Spleen (tissue), 7 donors: ENCODE measurements around the gene TACR2.

Experiments used
- POLR2A ChIP-seq, 3 donors: fragments of 450-650 bp; IDR thresholded peaks; one replicate each; pipeline ENCODE4 v1.5.1; 2017; ENCODE audit warnings: antibody characterized with exemption in 3 of 3, mild to moderate bottlenecking in 1 of 3
- POLR2AphosphoS5 ChIP-seq, 3 donors: sonication (generic); formaldehyde crosslinking; IDR thresholded peaks; one replicate each; pipeline ENCODE4 v1.5.1; 2017; ENCODE audit warnings: antibody characterized with exemption in 3 of 3
- TF ChIP-seq, protein P1 (sequence below), 11 experiments: fragments of 200-600 bp in 7 of 11; fragments of 450-650 bp in 4 of 11; sonication (generic) in 4 of 11; IDR thresholded peaks in 8 of 11; conservative IDR thresholded peaks in 3 of 11; 1 replicate in 7 of 11; 2 replicates in 4 of 11; pipeline versions ENCODE4 v1.4.0 to v1.8.0; 2016 to 2021; ENCODE audit warnings: antibody characterized with exemption in 11 of 11, inconsistent platforms in 4 of 11, mild to moderate bottlenecking in 1 of 11
- donor health status: DM: no; HTN: no; CAD: no; lungs with moderate emphysema.
- donor health status: DM: no; HTN: no; CAD: no.
- donor health status: DM: no; HTN: no; CAD: no.

DNA sequence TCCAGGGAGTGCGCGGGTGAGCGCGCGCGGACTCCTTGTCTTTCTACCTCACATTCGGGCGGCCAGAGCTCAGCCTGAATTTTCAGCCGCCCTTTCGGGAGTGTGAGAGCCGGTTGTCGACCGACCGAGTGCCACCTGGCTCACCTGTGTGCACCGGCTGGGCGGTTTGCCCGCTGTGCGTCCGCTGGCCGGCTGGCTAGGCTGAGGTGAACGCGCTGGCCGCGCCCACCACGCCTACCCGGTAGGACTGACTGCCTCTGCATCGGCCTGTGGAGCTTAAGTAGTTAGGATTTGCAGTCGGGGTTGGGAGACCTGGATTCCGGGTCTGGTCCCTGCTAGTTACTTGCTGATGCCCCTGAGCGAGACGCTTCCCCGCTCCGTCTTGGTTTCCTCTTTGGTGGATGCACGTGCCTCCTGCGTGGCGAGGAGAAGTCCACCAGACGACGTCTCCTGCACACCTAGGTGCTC lies 35.1 kb upstream of the TACR2 start:
- TF ChIP-seq, protein P1, sequence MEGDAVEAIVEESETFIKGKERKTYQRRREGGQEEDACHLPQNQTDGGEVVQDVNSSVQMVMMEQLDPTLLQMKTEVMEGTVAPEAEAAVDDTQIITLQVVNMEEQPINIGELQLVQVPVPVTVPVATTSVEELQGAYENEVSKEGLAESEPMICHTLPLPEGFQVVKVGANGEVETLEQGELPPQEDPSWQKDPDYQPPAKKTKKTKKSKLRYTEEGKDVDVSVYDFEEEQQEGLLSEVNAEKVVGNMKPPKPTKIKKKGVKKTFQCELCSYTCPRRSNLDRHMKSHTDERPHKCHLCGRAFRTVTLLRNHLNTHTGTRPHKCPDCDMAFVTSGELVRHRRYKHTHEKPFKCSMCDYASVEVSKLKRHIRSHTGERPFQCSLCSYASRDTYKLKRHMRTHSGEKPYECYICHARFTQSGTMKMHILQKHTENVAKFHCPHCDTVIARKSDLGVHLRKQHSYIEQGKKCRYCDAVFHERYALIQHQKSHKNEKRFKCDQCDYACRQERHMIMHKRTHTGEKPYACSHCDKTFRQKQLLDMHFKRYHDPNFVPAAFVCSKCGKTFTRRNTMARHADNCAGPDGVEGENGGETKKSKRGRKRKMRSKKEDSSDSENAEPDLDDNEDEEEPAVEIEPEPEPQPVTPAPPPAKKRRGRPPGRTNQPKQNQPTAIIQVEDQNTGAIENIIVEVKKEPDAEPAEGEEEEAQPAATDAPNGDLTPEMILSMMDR (IDR thresholded peaks at IDR 0.05 in 8 of 11, conservative IDR thresholded peaks at IDR 0.05 in 3 of 11) = no peak
- TF ChIP-seq POLR2A (IDR thresholded peaks at IDR 0.05) (no peak), POLR2AphosphoS5 (IDR thresholded peaks at IDR 0.05) (no peak)
